ENCODE measurements around the gene SH3BP5. TPM values are rescaled to one million over a fixed set of nuclear protein-coding genes. Genes with fewer than 3 reads are reported as not detected.

Gene SH3BP5
- total and polyA plus RNA-seq, 2 experiments from 2014 or later = 15.9 to 16.3 TPM

- H3K4me2 ChIP-seq = no peak overlapping the region
- H3K9me3 ChIP-seq (ENCODE audit: low read depth) = no peaks in the 10 kb centered on the region
- no peaks in the 10 kb centered on the region for H4K20me1 ChIP-seq (ENCODE audit: insufficient read depth, poor library complexity, severe bottlenecking)
- H3K4me3 ChIP-seq = no peak overlapping the region
- no peaks in the 10 kb centered on the region for H3K9me2 ChIP-seq (replicated peaks; ENCODE audit: insufficient read depth)
- no peaks in the 10 kb centered on the region for H3K27me3 ChIP-seq
- peaks cover 7% of the 10 kb centered on the region for H3K79me2 ChIP-seq
- H3K27ac ChIP-seq = no peak overlapping the region
- H3K4me1 ChIP-seq (ENCODE audit: insufficient read depth) = peaks cover 3% of the 10 kb centered on the region
- no peak for DNase-seq (ENCODE audit: low spot score)
- no peaks in the 10 kb centered on the region for H3K36me3 ChIP-seq (replicated peaks; ENCODE audit: insufficient read depth, low read depth)
- no peak for TF ChIP-seq EZH2 (IDR thresholded peaks at IDR 0.05; ENCODE audit: borderline replicate concordance)
- TF ChIP-seq EZH2phosphoT487 (IDR thresholded peaks at IDR 0.05; ENCODE audit: low read depth, severe bottlenecking, unreplicated experiment) = no peak
- no peak for TF ChIP-seq CTCF (IDR thresholded peaks at IDR 0.05; ENCODE audit: poor library complexity)
- no peak overlapping the region for H2AFZ ChIP-seq
- WGBS (ENCODE audit: low lambda C conversion rate, missing lambda C conversion rate) = 94% methylated on average over 19 of the region's 19 CpGs
Observed at GRCh38 chr3:15265655-15266509, 66.5 kb downstream of the SH3BP5 start.

GRCh38 chr3:15264486-15264885, 67.9 kb downstream of the SH3BP5 start:
- Histone ChIP-seq H3K4me1 (ENCODE audit: insufficient read depth) (no peaks in the 10 kb centered on the region), H4K20me1 (ENCODE audit: insufficient read depth, poor library complexity, severe bottlenecking) (no peaks in the 10 kb centered on the region), H3K4me2 (no peak overlapping the region), H3K36me3 (replicated peaks; ENCODE audit: insufficient read depth, low read depth) (no peaks in the 10 kb centered on the region), H3K27ac (peak overlapping the region; percentile 3), H2AFZ (no peak overlapping the region), H3K4me3 (no peak overlapping the region), H3K9me3 (ENCODE audit: low read depth) (no peaks in the 10 kb centered on the region), H3K9me2 (replicated peaks; ENCODE audit: insufficient read depth) (no peaks in the 10 kb centered on the region), H3K27me3 (no peaks in the 10 kb centered on the region), H3K79me2 (peaks cover 7% of the 10 kb centered on the region)
- DNase-seq (ENCODE audit: low spot score) = no peak
- 84% methylated on average over 2 of the region's 2 CpGs for WGBS (ENCODE audit: low lambda C conversion rate, missing lambda C conversion rate)
- TF ChIP-seq CTCF (IDR thresholded peaks at IDR 0.05; ENCODE audit: poor library complexity) (no peak), EZH2phosphoT487 (IDR thresholded peaks at IDR 0.05; ENCODE audit: low read depth, severe bottlenecking, unreplicated experiment) (no peak), EZH2 (IDR thresholded peaks at IDR 0.05; ENCODE audit: borderline replicate concordance) (no peak)

GRCh38 chr3:15263926-15264325, 68.5 kb downstream of the SH3BP5 start:
- no peaks in the 10 kb centered on the region for H3K4me1 ChIP-seq (ENCODE audit: insufficient read depth)
- H3K79me2 ChIP-seq = peaks cover 7% of the 10 kb centered on the region
- H3K27ac ChIP-seq = no peak overlapping the region
- no peaks in the 10 kb centered on the region for H4K20me1 ChIP-seq (ENCODE audit: insufficient read depth, poor library complexity, severe bottlenecking)
- H2AFZ ChIP-seq = no peak overlapping the region
- H3K9me3 ChIP-seq (ENCODE audit: low read depth) = no peaks in the 10 kb centered on the region
- no peaks in the 10 kb centered on the region for H3K27me3 ChIP-seq
- no peaks in the 10 kb centered on the region for H3K36me3 ChIP-seq (replicated peaks; ENCODE audit: insufficient read depth, low read depth)
- H3K9me2 ChIP-seq (replicated peaks; ENCODE audit: insufficient read depth) = no peaks in the 10 kb centered on the region
- WGBS (ENCODE audit: low lambda C conversion rate, missing lambda C conversion rate) = 71% methylated on average over 2 of the region's 2 CpGs
- TF ChIP-seq EZH2 (IDR thresholded peaks at IDR 0.05; ENCODE audit: borderline replicate concordance) (no peak), CTCF (IDR thresholded peaks at IDR 0.05; ENCODE audit: poor library complexity) (no peak), EZH2phosphoT487 (IDR thresholded peaks at IDR 0.05; ENCODE audit: low read depth, severe bottlenecking, unreplicated experiment) (no peak)
- H3K4me3 ChIP-seq = no peak overlapping the region
- no peak overlapping the region for H3K4me2 ChIP-seq
- no peak for DNase-seq (ENCODE audit: low spot score)

Data from hepatocyte (in vitro differentiated cells).